ENCODE measurements around the gene SGSM1.
"Not testable (repeated sequence)": the region's sequence is repeated elsewhere in the genome, so short reads cannot be mapped to it uniquely, and the experiment has no call there.

SGSM1 gene

DNA sequence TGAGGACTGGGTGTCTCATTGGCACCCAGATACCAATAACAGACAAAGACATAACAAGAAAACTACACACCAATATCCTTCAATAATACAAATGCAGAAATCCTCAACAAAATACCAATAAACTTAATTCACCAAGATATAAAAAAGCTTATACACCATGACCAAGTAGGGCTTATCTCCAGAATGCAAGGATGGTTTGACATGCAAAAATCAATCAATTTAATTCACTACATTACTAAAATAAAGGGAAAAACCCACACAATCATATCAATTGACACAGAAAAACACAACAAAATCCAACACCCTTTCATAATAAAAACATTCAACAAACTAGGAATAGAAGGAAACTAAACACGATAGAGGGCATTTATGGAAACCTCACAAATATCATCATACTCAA, 99.9 kb downstream of the SGSM1 start:
- no peak for DNase-seq

DNA sequence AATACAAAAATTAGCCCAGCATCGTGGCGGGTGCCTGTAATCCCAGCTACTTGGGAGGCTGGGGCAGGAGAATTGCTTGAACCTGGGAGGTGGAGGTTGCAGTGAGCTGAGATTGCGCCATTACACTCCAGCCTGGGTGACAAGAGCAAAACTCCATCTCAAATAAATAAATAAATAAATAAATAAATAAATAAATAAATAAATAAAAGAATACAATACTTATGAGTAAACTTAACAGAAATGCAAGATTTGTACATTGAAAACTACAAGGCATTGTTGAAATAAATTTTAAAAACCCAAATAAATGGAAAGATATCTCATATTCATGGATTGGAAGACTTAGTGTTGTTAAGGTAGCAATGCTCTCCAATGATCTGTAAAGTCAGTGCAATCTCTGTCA, 101.1 kb downstream of the SGSM1 start:
- DNase-seq, result not testable (repeated sequence)

DNA sequence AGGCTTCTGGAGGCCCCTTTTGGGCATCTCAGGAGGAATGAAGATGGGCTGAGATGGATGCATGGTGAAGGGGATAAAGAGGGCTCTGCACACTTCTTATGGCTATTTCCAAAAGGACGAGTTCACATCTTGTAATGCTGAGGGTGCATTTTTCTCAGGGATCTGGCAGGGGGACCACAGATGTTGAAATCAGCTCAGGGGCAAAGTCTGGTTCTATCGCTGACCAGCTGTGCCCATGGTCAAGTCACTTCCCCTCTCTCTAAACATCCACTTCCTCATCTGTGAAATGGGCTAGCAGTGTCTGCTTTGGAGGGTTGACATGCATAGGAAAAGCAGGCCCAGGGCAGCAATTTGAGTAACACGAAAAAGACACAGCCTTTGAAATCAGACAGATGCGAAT, 114.0 kb downstream of the SGSM1 start:
- DNase-seq, result no peak

DNA sequence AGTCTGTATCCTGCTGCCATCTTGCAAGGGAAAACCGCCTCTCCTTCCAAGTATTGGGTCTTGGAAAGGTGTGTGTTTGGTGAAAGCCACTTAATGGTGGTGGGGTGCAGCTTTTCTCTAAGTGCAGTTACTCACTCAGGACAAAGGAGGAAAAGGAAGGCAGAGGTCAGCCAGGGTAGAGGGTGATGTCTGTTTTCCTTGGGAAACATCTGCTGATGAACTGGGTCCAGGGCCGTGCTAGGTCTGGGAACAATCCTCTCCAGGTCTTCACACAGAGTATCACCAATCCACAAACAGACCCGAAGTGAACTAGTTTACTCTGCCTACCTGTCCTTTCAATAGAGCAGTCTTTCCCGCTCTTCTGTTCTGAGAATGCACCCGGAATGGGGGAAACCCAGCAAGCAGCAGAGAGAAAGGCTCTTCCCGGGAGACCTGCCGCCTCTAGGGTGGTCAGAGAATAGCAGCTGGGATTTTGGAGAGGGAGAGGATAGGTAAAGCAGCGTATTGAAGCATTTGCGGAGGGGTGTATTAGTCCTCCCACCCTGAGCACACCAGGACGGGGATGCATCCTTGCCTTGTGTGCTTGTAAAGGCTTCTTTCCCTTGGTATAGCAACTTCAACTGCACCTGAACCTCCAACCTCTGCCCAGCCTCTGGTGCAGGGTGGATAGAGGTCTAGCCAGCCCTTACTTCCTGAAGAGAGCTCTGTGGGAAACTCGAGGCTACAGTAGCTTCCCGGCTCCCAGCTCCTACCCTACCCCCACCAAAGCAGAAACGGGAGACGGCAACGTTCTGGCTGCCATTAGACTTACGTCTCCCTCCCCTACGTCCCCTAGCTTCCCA, 119.8 kb downstream of the SGSM1 start:
- no peak for DNase-seq

DNA sequence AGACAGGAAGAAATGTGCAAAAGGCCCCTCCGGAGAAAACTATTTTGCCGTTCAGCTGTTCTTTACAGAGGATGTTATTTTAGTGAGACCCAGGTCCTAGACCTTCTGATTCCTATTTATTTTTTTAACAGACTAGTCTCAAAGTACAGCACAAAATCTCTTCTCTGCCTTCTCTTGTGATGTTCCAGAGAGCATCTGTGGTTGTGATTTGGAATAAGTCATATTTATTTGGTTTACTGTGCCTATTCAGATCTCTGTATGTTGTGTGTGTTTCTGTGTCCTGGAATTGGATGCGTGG, 120.4 kb downstream of the SGSM1 start:
- DNase-seq, result no peak

DNA sequence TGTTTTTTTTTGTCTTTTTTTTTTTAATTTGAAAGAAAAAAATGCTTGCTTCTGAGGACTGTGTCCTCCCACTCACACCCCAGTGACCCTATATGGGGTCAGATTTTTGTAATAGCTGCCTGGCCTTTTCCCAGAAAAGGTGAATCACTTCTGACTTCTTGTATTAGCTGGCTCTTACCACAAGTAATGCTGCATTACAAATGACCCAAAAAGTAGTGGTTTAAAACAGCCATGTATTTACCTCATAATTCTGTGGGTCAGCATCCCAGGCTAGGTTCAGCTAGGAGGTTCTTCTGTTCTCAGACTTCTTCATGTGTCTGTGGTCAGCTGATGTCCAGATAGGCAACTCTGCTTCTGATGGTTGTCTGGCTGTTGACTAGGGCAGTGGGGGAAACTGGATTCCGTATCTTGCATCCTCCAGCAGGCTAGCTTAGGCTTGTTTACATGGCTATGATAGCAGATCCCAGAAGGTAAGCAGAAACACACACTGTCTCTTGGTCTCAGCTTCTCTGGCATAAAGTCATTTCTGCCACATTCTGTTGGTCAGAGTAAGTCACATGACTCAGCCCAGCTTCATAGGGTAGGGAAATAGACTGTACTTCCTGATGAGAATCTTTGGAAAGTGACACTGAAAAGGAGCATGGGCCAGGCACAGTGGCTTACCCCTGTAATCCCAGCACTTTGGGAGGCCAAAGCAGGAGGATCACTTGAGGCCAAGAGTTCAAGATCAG, 121.0 kb downstream of the SGSM1 start:
- no peak for DNase-seq

DNA sequence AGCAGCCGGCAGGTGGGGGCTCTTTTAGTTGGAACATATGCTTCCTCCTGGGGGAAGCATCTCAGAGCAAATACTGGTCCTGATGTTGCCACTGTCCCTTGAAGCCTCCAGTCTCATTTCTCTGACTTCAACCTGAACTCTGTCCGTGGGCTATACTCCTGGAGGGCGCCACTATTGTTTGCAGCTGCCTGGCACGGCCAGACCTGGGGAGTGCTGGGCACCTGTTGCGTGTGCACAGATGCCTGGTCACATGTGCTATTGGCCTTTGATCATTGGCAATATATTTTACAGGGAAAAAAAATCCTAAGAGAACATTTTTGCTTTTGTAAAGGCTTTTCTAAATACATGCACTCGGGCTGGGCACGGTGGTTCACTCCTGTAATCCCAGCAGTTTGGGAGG, 122.3 kb downstream of the SGSM1 start:
- DNase-seq, result no peak

DNA sequence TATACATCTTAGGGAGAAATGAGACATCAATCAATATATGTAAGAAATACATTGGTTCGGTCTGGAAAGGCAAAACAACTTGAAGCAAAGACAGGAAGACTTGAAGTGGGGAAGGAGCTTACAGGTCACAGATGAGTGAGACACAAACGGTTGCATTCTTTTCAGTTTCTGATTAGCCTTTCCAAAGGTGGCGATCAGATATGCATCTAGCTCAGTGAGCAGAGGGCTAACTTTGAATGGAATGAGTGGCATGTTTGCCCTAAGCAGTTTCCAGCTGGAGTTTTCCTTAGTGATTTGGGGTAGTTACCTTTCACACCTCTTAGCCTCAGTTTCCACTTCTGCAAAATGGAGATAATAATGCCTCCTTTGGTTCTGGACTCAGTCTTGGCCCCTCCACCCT, 124.7 kb downstream of the SGSM1 start:
- DNase-seq, result no peak

DNA sequence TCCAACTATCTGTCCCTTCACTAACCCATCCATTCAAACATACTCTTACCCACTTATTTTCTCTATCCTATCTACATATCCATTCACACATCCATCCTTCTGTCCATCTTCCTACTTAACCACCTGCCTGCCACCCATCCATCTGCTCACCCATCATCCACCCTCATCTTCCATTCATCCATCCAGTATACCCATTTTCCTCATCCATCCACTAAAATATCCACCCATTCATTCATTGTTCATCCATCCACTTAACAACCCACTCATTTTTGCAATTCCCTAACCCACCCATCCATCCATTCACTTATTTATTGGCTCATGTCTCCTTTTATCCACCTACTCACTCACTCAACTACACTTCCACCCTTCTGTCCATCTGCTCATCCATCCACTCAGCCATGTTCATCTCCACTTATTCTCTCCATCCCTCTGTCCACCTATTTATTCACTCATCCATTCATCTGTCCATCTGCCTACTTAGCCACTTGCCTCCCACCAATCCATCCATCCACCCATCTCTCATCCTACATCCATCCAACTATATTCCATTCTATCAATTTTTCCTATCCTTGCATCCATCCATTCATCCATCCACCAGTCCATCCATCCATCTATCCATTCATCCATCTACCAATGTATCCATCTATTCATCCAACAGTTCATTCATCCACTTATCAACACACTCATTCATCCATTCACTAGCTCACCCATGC, 129.9 kb downstream of the SGSM1 start:
- no peak for DNase-seq

DNA sequence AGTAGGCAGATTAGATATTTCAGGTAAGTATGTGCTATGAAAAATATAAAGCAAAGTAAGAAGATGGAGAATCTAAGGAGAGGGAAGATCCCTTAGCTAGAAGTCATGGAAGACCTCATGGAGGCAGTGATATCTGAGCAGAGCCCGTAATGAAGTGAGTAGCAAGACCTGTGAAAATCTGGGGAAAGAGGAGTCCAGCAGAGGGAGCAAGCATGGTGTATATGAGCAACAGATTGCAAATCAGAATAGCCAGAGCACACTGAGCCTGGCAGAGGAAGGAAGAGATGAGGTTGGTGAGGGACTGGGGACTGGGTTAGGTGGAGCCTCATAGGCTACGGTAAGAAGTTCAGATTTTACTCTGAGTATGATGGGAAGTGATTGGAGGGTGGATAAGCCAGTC, 131.1 kb downstream of the SGSM1 start:
- no peak for DNase-seq

DNA sequence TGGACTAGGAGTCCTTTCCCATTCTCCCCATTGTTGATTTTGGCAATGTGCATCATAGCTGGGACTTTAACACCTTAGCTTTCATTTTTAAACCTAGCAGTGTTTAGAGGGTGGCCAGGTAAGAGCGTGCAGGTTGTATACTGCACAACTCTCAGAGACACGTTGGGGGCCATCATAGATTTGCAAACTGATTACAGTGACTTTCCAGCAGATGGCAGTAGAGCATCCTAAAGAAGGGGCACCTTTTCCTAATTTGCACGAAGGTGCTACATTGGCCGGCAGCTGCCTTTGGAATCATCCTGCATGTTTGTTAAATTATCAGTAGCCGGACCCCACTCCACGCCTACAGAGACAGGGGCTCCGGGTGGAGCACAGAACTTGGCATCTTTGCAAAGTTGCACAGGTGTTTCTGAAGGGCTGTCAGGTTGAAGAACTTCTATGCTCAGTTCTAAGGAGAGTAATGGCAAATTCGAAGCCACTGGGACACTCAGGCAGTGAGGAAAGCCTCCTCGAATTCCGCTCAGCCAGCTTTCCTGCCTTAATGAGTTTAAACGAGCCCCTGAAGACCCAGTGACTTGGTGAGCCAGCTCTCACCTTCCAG, 132.8 kb downstream of the SGSM1 start:
- DNase-seq, result no peak

DNA sequence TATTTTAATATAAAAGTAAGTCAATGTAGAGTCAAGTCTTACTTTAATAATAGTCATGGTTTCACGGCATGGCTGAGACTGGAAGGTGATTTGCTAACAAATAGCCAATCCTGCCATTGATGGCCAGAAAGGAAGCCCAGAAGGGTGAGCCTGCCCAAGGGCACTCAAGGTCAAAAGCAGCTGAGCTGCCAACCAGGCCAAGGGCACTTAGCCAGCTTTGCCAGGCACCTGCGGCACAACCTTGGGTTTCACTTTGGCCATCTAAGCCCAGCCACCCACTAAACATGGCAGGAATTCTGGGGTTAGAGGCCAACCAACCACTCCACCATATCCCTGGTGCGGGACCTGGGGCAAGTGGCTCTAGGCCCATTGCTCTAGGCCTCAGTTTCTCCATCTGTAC, 136.3 kb downstream of the SGSM1 start:
- no peak for DNase-seq

DNA sequence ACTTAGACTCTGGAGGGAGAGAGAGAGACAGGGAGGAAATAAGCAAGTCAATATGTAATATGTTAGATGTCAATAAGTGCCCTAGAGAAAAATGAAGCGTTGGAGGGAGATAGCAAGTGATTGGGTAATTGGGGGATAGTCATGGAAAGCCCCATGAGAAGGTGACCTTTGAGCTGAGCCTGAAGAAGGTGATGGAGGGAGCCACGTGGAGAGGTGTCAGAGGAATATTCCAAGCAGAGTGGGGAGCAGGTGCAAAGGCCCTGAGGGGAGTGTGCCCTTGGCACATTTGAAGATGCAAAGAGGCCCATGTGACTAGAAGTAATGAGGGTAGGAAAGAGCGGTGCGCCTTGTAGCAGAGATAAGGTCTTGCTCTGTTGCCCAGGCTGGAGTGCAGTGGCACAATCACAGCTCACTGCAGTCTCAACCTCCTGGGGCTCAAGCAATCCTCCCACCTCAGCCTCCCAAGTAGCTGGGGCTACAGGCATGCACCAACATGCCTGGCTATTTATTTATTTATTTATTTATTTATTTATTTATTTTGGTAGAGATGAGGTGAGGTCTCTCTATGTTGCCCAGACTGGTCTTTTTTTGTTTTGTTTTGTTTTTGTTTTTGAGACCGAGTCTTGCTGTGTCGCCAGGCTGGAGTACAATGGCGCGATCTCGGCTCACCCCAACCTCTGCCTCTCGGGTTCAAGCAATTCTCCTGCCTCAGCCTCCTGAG, 138.4 kb downstream of the SGSM1 start:
- no peak for DNase-seq

DNA sequence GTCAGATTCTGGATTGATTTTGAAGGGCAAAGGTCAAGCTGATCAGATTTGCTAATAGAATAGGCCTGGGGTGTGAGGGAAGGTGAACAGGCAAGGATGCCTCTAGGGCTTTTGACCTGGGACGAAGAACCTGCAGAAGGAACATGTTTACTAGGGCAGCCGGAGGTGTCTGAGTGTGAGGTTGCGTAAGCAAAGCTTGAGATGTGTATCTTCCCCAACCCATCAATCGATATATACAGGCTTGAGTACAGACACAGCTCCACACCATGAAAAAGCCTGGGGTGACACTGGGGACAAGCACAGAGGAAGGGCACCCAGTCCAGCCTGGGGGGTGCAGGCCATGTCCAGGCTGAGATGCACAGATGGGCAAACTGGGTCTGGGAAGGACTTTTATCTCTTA, 139.4 kb downstream of the SGSM1 start:
- no peak for DNase-seq

DNA sequence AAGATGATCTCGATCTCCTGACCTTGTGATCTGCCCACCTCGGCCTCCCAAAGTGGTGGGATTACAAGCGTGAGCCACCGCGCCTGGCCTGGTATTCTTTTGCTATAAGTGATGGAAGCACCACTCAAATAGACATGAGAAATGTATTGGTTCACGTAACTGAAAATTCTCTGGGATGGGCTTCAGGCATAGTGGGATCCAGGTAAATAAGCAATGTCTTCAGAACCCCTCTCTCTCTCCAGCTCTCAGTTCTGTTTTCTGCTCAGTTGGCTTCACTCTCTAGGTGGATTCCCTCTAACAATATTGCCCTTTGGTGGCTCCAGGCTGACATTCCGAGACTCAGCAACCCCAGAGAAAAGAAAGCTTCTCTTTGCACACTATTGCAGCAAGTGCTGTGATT, 141.4 kb downstream of the SGSM1 start:
- DNase-seq, result no peak

DNA sequence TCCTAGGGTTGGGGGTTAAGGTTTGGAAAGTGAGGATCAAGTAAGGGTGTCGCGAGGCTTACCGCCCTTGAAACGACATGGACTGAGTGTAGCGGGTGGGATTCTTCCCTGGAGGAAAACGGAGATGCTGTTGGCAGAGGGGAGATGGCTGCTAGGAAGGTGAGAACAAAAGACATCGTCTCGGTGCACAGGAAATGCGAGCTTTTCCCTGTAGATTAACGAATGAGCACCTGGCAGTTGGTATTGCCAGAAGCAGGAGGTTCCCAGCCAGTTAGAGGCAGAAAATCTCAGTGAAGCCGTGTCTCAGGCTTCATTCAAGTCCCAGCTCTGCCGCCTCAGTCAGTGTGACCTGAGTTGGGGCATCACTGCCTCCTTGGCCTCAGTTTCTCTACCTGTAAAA, 141.9 kb downstream of the SGSM1 start:
- no peak for DNase-seq

DNA sequence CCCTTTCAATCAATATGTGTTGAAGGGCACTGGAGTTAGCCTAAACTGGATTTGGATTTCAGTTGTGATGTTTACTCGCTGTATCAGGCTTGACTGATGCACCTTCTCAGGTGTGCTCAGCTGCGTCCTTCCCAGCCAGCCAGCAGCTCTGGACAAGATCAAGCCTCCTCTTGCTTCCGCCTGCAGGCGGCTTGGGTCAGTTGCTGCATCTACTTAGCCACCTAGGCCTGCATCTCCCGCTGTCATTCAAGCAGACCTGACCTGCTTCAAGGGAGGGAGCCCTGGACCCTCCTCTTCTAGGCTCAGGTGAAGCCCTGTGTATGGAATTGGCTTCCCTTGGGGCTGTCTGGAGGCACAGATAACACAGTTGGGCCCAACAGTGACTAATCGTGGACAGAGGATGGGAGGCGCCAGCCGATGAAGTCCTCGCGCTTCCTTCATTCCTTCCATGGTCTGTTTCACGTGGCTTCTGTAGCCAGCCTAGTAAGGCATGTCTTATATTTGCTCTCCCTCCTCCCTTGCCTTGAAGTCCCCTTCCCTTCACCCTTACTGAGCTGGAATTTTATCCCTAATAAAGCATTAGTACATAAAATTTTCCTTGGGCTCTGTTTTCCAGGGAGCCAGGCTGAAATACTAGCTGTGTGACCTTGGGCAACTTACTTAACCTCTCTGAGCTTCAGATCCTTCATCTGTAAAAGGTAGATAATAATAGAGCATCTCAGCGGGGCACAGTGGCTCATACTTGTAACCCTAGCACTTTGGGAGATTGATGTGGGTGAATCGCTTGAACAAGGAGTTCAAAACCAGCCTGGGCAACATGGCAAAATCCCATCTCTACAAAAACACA, 142.6 kb downstream of the SGSM1 start:
- no peak for DNase-seq

DNA sequence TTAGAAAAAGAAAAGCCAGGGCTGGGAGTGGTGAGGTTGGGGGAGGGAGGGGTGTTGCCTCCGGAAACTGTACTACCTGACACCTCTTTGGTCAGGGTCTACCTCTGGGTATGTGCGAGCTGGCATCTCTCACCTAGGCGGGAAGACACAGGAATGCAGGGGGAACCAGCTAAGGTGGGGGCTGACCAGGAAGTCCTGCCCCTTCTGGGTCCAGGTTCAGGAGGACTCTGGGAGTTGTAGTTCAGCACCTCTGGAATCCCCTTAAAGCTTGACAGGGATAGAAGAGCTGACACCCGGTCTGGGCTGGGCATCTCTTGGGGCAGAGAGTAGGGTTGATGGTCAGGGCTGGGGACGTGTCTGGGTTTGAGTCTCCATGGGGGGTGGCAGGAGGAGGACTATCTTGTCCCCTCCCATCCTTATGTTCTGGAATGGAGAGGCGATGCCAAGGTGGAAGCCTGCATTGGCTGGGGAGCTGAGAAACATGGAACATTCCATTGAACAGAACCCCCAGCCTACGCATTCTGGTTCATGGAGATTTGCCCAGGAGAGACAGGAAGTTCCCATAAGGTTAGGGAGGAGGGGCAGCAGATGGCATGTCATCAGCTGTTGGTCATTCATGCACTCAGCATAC, 144.4 kb downstream of the SGSM1 start:
- no peak for DNase-seq

DNA sequence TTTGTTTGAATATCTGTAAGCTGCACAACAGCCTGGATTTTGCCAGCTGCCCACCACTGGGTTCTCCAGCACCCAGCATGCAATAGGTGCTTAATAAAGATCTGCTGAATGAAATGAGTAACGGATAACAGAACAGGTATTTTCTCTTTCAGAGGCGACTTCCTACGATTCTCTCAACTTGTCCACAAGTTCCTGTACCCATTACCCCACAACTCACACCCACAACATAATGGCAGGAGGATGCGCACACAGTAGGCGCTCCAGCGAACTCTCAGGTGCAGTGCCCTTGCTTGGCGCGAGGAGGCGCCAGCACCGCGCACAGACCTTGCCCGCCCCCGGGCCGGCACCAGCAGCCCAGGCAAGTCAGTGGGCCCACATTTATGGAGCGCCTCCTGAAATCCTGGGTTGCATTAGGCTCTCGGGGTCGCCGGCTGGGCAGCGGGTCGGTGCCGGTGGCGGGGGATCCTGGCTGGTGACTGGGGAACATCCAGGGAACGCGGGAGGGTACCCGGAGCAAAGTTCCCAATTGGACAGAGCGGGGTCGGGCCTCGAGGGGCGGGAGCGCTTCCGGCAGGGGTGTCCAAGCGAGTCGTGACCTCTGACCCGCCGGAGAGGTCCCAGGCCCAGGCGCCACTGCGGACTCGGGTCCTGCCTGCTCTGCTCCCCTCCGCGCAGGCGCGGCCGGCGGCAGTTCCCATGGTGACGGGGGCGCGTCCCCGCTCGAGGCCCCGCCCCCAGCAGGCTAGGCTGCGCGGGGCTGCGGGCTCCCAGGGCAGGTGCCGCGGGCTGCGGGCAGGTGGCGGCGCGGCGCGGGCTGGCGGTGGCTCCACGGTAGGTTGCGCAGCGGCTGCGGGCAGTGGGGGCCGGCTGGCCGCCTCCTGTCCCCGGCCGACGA, 146.2 kb downstream of the SGSM1 start, which contains the start of gene KIAA1671:
TSS of gene KIAA1671 (plus strand) at position 775 of the 895 bp plus-strand sequence. CDS start 75,284 bp downstream, outside the sequence.
- no peak for DNase-seq

DNA sequence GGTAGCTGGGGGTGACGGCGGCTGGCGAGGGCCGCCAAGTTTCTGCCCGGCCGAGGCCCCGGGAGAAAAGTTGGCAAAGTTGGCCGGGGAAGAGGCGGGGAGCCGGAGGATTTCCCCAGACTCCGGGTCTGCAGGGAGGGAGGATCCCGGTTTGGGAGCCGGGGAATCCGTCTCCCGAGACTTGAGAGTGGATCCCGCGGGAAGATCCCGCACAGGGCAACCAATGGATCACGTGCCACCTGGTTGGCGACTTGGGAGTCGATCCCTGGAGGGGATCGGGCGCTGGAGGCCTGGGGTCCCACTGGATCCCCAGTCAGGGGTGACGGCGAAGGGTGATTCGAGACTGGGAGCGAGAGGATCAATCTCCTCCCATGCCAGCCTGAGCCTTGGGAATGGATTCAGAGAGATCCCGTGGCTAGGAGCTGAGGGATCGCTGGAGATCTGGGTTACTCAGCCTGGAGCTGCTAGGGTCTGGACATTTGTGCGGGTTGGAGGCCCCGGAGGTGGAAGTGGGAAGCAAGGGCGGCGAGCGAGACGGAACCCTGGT, 146.9 kb downstream of the SGSM1 start:
- DNase-seq, result no peak

Data from SIG-M5 (cell line).